ENCODE results near the gene LMBRD1.

LMBRD1 gene

DNA sequence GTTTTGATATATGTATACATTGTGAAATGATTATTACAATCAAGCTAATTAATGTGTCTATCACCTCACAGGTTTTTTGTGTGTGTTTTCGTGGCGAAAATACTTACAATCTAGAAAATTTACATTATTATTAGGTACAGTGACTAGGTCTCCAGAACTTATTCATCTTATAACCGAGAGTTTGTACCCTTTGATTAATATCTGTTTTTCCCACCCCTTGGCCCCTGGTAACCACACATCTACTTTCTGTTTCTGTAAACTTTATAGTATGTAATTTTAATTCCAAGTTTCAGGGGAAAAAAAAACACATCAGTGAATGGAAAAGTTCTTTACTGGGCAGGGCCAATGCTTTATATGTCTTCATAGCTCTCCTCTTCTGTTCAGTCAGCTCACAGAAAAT lies 131.4 kb downstream of the LMBRD1 start:
- no peak for DNase-seq (ENCODE audit: insufficient read length, low spot score)
- no peak for TF ChIP-seq POLR2A (IDR thresholded peaks at IDR 0.05; ENCODE audit: low read depth, low read length)
- FAIRE-seq, result no peak

DNA sequence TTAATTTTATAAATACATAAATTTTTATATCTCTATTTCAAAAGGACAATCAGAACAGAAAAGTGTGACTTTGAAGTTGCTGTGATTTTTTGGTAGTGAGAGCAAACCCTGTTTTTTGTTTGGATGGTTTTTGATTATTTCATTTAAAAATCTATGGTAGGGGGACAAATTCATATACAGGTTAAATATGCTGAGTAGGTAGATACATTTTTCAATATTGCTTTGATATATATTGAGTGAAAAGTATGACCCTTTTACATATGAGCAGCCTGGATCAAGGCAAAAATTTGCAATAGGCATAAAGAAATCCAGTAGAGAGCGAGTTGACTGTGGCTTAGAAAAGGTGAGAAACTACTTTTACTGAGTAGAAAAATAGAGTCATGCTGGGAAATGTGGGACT lies 132.3 kb downstream of the LMBRD1 start:
- no peak for DNase-seq (ENCODE audit: insufficient read length, low spot score)
- no peak for TF ChIP-seq POLR2A (IDR thresholded peaks at IDR 0.05; ENCODE audit: low read depth, low read length)
- no peak for FAIRE-seq

DNA sequence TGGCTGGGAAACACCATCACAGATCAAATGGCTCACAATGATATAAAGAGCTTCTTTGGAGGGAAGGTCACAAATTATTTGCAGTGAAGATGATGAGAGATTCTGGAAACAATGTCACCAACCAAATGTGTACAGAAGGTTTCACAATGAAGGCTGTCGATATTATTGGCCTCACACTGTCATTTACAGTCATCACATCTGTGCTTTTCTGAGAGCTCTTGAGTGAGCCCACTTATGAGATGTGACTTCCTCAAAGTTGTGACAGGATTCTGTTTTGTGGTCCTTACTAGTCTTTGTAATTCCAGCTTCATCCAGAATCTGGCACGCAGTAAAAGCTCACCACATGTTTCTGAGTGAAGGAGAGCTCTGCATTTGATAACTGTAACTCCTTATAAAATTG lies 133.6 kb downstream of the LMBRD1 start:
- FAIRE-seq (no peak), DNase-seq (ENCODE audit: insufficient read length, low spot score) (no peak)
- TF ChIP-seq POLR2A (IDR thresholded peaks at IDR 0.05; ENCODE audit: low read depth, low read length), result no peak

DNA sequence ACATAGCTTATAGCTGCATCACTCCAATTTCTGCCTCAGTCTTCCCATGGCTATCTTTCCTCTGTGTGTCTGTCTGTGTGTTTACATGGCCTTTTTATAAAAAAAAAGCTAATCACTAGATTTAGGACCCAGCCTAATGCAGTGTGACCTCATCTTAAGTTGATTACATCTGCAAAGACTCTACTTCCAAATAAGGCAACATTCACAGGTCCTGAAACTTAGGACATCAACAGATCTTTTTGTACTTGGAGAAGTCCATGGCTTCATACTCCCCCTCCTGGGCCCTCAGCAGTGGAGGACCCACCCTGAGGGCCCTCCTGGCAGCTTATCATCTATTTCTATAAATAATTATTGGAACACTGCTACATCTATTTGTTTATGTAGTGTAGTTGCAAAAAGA lies 146.1 kb downstream of the LMBRD1 start:
- FAIRE-seq (no peak), DNase-seq (ENCODE audit: insufficient read length, low spot score) (no peak)
- no peak for TF ChIP-seq POLR2A (IDR thresholded peaks at IDR 0.05; ENCODE audit: low read depth, low read length)

DNA sequence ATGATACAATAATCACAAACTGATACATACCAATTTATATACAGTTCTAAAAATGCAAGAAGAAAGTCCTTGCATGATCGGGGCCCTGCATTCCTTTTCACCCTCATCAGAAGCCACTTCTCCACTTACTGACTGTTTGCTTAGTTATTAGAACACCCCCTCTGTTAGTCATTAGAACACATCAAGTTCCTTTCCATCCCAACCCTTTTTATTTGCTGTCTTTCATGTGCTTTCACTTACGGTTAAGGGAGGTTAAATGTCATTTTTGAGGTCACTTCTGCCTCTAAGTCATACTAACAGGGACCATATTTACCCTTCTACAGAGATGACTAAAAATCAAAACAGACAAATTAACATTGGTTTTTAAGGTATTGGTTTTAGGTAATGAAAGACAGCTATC lies 149.1 kb downstream of the LMBRD1 start:
- no peak for DNase-seq (ENCODE audit: insufficient read length, low spot score)
- no peak for FAIRE-seq
- TF ChIP-seq POLR2A (IDR thresholded peaks at IDR 0.05; ENCODE audit: low read depth, low read length), result no peak

DNA sequence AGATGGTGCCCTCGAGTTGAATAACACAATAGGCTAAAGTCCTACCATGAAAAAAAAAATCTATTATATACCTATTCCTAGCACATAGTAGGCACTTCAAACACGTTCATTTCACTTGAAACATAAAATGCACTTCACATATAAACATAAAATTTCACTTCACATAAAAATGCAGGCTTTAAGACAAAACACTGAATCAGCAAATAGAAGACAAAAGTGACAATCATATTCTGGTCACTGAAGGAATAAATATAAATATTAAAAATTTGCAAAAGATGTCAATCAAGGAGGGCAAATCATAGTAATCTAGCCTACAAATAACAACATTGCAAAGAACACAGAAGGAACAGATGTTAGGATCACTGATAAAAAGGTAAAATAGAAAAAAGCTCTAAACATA lies 153.1 kb downstream of the LMBRD1 start:
- no peak for TF ChIP-seq POLR2A (IDR thresholded peaks at IDR 0.05; ENCODE audit: low read depth, low read length)
- DNase-seq (ENCODE audit: insufficient read length, low spot score) (no peak), FAIRE-seq (no peak)

DNA sequence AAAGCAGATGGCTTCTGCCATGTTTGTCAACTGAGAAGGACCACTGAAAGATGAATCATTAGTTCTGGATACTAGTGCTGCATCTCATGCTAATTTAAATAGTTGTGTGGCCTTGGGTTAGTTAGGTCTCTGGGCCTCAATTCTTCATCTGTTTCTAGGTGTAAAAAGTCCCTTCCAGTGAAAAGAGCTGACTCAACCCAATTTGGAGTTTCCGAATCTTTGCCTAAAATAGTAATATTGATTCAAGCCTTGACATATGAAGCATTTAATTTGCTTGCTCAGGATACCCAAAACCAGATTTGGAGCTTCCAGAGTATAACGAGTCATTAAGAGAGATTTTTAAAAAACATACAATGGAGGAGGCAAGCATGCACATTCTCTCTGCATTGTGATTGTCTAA lies 163.9 kb downstream of the LMBRD1 start:
- TF ChIP-seq POLR2A (IDR thresholded peaks at IDR 0.05; ENCODE audit: low read depth, low read length), result no peak
- FAIRE-seq (no peak), DNase-seq (ENCODE audit: insufficient read length, low spot score) (no peak)

DNA sequence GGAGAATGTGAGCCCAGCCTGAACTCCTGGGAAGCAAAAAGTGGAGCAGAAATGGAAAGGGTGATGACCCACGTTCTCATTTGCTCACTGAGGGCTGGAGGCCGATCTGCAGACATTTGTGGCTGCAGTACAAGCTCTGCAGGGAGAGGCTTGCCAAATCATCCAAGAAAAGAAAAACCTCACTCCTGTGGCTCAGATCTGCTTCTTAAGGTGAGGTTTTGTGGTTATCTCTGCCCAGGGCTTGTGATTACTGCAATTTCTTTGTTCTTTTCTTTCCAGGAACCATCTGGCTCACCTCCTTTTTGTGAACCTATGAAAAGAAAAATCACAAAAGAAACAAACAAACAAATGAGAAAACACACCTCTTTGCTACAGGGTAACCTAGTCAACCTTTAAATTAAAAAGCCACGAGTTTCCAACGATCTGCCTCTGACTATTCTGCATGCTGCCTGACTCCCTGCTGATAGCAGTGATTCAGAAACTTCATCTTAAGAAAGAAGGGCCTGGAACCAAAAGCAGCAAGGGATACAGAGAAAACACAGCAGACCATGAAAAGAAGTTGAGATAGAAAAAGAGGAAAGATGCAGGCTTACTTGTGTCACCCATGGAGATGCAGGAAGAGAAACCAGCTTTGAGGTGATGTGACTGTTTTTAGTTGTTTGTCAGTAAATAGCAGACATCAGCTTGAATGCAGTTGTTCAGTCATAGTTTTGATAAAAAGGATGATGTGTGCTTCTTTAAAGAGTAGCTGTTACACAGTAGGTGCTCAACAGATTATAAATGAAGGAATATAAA lies 165.1 kb downstream of the LMBRD1 start:
- TF ChIP-seq POLR2A (IDR thresholded peaks at IDR 0.05; ENCODE audit: low read depth, low read length), result no peak
- DNase-seq (ENCODE audit: insufficient read length, low spot score) (no peak), FAIRE-seq (no peak)

DNA sequence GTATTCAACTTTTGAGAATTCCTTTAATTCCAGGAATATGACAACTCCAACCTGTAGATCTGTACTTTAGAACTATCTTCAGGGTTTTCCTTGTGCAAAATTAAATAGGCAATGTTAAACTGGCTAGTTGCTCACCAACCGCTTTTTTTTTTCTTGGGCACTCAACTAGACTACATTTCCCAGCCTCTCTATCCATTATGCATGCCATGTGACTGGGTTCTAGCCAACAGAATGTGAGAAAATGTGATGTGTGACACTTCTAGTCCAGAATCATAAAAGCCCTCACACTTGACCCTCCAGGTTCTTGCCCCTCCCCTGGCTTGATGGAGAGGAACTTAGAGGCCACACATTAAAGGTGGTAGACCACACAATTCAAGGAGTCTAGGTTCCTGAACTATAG lies 166.0 kb downstream of the LMBRD1 start:
- no peak for DNase-seq (ENCODE audit: insufficient read length, low spot score)
- no peak for TF ChIP-seq POLR2A (IDR thresholded peaks at IDR 0.05; ENCODE audit: low read depth, low read length)
- no peak for FAIRE-seq

DNA sequence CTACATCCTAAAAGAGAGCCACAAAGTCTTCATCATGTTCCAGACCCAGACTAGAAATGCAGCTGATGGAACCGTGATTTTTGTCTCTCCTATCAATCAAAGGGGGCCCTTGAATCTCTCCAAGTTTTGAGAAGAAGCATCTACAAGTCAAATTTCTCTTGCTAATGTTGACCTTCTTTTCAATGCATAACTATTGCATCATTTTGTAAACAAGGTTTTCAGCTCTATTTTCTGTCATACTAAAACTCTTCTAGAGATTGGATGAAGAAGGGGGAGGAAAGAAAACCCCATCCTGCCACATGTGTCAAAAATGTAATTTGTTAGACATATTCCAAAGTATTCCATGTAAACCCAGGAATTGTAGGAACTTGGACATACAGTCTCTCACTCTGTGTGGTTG lies 169.2 kb downstream of the LMBRD1 start:
- no peak for DNase-seq (ENCODE audit: insufficient read length, low spot score)
- no peak for TF ChIP-seq POLR2A (IDR thresholded peaks at IDR 0.05; ENCODE audit: low read depth, low read length)
- no peak for FAIRE-seq

DNA sequence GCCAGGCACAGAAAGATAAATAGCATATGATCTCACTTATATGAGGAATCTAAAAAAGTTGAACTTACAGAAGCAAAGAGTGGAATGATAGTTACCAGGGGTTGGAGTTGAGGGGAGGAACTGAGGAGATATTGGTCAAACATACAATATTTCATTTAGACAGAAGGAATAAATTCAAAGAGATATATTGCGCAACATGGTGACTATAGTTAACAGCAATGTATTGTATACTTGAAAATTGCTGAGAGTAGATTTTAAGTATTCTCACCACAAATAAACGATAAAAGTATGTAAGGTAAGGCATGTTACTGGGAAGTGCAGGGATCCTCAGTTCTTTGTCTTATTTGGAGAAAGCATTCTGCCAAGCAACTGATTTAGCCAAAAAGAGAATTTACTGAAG lies 171.9 kb downstream of the LMBRD1 start:
- DNase-seq (ENCODE audit: insufficient read length, low spot score) (no peak), FAIRE-seq (no peak)
- TF ChIP-seq POLR2A (IDR thresholded peaks at IDR 0.05; ENCODE audit: low read depth, low read length), result no peak

Data from H54 (cell line).